HG03280 (cell line): Measurements from ENCODE around the gene UNC13C.

Source experiments
- ATAC-seq: cut with Tn5 transposase; IDR thresholded peaks from one replicate; pipeline ENCODE4 v1.9.1; 2021; ENCODE audit warnings: mild to moderate bottlenecking, moderate library complexity; ENCODE audit not compliant: unreplicated experiment

The UNC13C gene

GRCh38 chr15:54618120-54618519, 639.9 kb downstream of the UNC13C start:
- ATAC-seq: no peak

- ATAC-seq: no peak
Measured at GRCh38 chr15:54619180-54619579, 640.9 kb downstream of the UNC13C start.

- no peak for ATAC-seq
Measured at GRCh38 chr15:54620916-54621315, 642.7 kb downstream of the UNC13C start.

GRCh38 chr15:54636147-54636546, 657.9 kb downstream of the UNC13C start:
- no peak for ATAC-seq

- ATAC-seq: no peak
Measured at GRCh38 chr15:54638666-54639065, 660.4 kb downstream of the UNC13C start.

- no peak for ATAC-seq
Measured at GRCh38 chr15:54640873-54641272, 662.6 kb downstream of the UNC13C start.

GRCh38 chr15:54644796-54645195, 666.6 kb downstream of the UNC13C start:
- ATAC-seq: no peak

- no peak for ATAC-seq
Measured at GRCh38 chr15:54659646-54660045, 681.4 kb downstream of the UNC13C start.

- ATAC-seq: no peak
Measured at GRCh38 chr15:54660356-54660755, 682.1 kb downstream of the UNC13C start.

GRCh38 chr15:54675241-54675640, 697.0 kb downstream of the UNC13C start:
- no peak for ATAC-seq

- no peak for ATAC-seq
Measured at GRCh38 chr15:54681584-54681983, 703.3 kb downstream of the UNC13C start.
